ENCODE measurements around the gene TIMM50. TPM values are rescaled to one million over a fixed set of nuclear protein-coding genes. Genes with fewer than 3 reads are reported as not detected.

Gene TIMM50
- total and polyA plus RNA-seq, 9 donors: 38.8 to 55.3 (median 48.2) TPM

DNA sequence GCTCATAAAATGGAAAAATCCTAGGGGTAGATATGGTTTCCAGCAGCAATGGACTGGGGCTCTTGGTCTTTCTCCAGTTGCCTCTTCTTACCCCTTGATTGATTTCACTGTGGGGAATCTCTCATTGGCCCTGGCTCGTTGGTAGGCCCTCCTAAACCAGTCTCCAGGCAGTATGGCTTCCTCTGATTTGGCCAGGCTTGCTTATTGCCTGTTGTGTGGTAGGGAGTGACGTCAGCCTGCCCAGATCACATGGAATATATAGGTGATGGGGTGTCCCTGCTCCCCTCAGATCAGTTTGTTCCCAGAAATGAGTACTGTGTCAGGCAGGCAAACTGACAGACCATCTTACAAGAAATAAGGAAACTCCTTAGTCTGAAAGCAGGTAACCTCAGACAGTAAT is 28.6 kb downstream of the TIMM50 start:
- Histone ChIP-seq H3K27ac (ENCODE audit: low read length) (no peak overlapping the region), H3K4me1 (ENCODE audit: control insufficient read depth, insufficient read depth, low read length) (peaks cover 10% of the 10 kb centered on the region), H3K9me3 (replicated peaks; ENCODE audit: control insufficient read depth, low read depth, low read length) (no peaks in the 10 kb centered on the region), H3K27me3 (ENCODE audit: control insufficient read depth, insufficient read depth, low read length) (peaks cover 72% of the 10 kb centered on the region), H3K4me3 (ENCODE audit: low read length) (no peak overlapping the region), H3K36me3 (ENCODE audit: control insufficient read depth, insufficient read depth, low read length) (no peaks in the 10 kb centered on the region)
- WGBS (ENCODE audit: insufficient coverage): no CpG with 5 or more reads among the region's 2 CpGs
- DNase-seq: no peak

DNA sequence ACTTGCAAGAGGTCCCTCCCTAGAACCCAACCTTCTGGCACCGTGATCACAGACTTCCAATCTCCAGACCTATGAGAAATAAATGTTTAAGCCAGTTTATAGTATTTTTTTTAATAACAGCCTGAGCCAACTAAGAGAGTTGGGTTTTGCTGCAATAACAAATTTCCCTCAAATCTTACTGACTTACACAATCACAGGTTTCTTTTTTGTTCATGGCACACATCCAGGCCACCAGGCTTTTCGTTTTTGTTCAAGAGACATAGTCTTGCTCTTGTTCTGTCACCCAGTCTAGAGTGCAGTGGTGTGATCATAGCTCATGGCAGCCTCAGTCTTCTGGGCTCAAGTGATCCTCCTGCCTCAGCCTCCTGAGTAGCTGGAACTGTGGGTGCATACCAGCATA is 32.4 kb downstream of the TIMM50 start:
- Histone ChIP-seq H3K27ac (ENCODE audit: low read length) (no peak overlapping the region), H3K9me3 (replicated peaks; ENCODE audit: control insufficient read depth, low read depth, low read length) (no peaks in the 10 kb centered on the region), H3K4me3 (ENCODE audit: low read length) (no peak overlapping the region), H3K36me3 (ENCODE audit: control insufficient read depth, insufficient read depth, low read length) (no peaks in the 10 kb centered on the region), H3K4me1 (ENCODE audit: control insufficient read depth, insufficient read depth, low read length) (peaks cover 13% of the 10 kb centered on the region), H3K27me3 (ENCODE audit: control insufficient read depth, insufficient read depth, low read length) (peaks cover 75% of the 10 kb centered on the region)
- no CpG with 5 or more reads among the region's 2 CpGs for WGBS (ENCODE audit: insufficient coverage)
- DNase-seq: no peak

DNA sequence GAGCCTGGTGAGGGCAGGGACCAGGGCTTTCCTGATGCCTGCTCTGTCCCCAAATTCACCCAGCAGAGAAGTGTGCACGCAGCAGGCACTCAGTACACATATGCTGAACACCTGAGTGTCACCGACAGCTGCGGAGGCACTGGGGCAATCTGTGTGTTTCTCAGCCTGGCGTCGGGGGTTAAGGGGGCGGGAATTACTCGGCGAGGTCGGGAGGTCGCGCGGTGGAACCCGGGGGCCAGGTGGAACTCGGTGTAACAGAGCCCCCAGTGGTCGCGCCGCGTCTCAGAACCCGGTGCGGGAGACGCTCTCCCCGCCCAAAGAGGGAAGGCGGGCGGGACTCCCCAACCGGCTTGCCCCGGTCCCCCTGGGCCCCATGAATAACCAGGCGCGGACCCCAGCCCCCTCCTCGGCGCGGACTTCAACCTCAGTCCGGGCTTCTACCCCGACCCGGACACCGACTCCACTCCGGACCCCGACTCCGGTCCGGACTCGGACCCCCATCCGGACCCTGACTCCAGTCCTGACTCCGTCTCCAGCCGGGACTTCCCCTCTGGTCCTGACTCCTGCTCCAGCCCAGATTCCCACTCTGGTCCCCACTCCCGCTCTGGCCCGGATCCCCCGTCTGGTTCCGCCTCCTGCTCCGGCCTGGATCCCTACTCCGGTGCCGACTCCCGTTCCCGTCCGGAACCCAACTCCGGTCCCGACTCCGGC is 34.4 kb downstream of the TIMM50 start, which contains the start of gene SELENOV:
Gene SELENOV (plus strand): TSS at position 300 of the 711 bp plus-strand sequence. CDS start 74 bp downstream, at position 374.
- peak within 1 kb of the TSS; percentile 41 for H3K4me3 ChIP-seq (ENCODE audit: low read length)
- H3K27me3 ChIP-seq (ENCODE audit: control insufficient read depth, insufficient read depth, low read length): peaks cover 72% of the 10 kb centered on the region
- peak; percentile 43 for DNase-seq
- H3K9me3 ChIP-seq (replicated peaks; ENCODE audit: control insufficient read depth, low read depth, low read length): no peaks in the 10 kb centered on the region
- under 1% methylated on average over 56 of the region's 56 CpGs for WGBS (ENCODE audit: insufficient coverage)
- H3K4me1 ChIP-seq (ENCODE audit: control insufficient read depth, insufficient read depth, low read length): peaks cover 13% of the 10 kb centered on the region
- no peak within 1 kb of the TSS for H3K27ac ChIP-seq (ENCODE audit: low read length)
- no peaks in the 10 kb centered on the region for H3K36me3 ChIP-seq (ENCODE audit: control insufficient read depth, insufficient read depth, low read length)

DNA sequence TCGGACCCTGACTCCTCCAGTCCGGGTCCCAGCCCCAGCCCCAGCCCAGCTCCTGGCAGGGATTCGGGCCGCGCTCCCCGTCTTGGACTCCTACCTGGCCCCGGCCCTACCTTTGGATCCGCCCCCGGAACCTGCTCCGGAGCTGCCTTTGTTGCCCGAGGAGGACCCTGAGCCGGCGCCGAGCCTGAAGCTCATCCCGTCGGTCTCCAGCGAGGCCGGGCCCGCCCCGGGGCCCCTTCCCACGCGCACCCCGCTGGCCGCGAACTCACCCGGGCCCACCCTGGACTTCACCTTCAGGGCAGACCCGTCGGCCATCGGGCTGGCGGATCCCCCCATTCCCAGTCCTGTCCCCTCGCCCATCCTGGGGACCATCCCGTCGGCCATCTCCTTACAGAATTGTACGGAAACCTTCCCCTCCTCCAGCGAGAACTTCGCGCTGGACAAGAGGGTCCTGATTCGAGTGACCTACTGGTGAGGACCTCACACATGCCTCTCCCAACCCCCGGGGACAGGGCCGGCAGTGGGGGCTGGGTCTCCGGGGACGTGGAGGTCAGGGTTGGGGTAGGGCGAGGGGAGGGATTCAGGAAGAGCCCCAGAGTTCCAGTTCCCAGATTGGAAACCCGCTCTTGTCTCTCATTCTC is 35.0 kb downstream of the TIMM50 start:
- peaks cover 72% of the 10 kb centered on the region for H3K27me3 ChIP-seq (ENCODE audit: control insufficient read depth, insufficient read depth, low read length)
- under 1% methylated on average over 35 of the region's 44 CpGs for WGBS (ENCODE audit: insufficient coverage)
- no peaks in the 10 kb centered on the region for H3K9me3 ChIP-seq (replicated peaks; ENCODE audit: control insufficient read depth, low read depth, low read length)
- H3K4me1 ChIP-seq (ENCODE audit: control insufficient read depth, insufficient read depth, low read length): peaks cover 13% of the 10 kb centered on the region
- no peak overlapping the region for H3K27ac ChIP-seq (ENCODE audit: low read length)
- DNase-seq: no peak
- H3K4me3 ChIP-seq (ENCODE audit: low read length): peak overlapping the region; percentile 41
- H3K36me3 ChIP-seq (ENCODE audit: control insufficient read depth, insufficient read depth, low read length): no peaks in the 10 kb centered on the region

DNA sequence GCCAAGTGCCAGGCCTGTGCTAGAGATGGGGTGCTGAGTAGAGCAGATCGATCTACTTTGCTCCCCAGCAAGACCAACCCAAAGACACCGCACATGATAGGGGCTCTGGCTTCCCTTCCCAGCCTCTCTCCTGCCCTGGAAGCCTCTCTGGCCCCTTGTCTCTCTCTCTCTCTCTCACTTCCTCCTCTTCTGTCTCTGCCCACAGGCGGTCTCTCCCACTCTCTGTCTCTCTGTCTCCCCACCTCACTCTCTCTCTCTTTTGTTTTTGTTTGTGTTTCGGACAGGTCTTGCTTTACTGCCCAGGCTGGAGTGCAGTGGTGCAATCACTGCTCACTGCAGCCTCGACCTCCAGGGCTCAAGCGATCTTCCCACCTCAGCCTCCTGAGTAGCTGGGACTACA is 35.6 kb downstream of the TIMM50 start:
- peaks cover 13% of the 10 kb centered on the region for H3K4me1 ChIP-seq (ENCODE audit: control insufficient read depth, insufficient read depth, low read length)
- WGBS (ENCODE audit: insufficient coverage): 32% methylated on average over 4 of the region's 6 CpGs
- no peak for DNase-seq
- no peak overlapping the region for H3K4me3 ChIP-seq (ENCODE audit: low read length)
- no peaks in the 10 kb centered on the region for H3K9me3 ChIP-seq (replicated peaks; ENCODE audit: control insufficient read depth, low read depth, low read length)
- H3K27me3 ChIP-seq (ENCODE audit: control insufficient read depth, insufficient read depth, low read length): peaks cover 72% of the 10 kb centered on the region
- no peaks in the 10 kb centered on the region for H3K36me3 ChIP-seq (ENCODE audit: control insufficient read depth, insufficient read depth, low read length)
- H3K27ac ChIP-seq (ENCODE audit: low read length): no peak overlapping the region

DNA sequence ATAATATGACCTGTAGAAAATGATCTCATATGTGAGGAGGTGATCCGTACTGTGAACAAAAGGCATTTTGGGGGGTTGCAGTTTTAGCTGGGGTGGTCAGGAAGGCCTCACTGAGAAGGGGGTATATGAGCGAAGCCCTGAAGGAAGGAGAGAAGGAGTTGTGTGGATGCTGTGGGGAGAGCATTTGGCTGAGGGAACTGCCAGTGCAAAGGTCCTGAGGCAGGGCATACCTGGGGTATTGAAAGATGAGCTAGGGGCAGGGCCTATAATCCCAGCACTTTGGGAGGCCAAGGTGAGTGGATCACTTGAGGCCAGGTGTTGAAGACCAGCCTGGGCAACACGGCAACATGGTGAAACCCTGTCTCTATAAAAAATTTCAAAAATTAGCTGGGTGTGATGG is 36.8 kb downstream of the TIMM50 start:
- Histone ChIP-seq H3K27me3 (ENCODE audit: control insufficient read depth, insufficient read depth, low read length) (peaks cover 62% of the 10 kb centered on the region), H3K9me3 (replicated peaks; ENCODE audit: control insufficient read depth, low read depth, low read length) (no peaks in the 10 kb centered on the region), H3K4me3 (ENCODE audit: low read length) (no peak overlapping the region), H3K36me3 (ENCODE audit: control insufficient read depth, insufficient read depth, low read length) (no peaks in the 10 kb centered on the region), H3K27ac (ENCODE audit: low read length) (no peak overlapping the region), H3K4me1 (ENCODE audit: control insufficient read depth, insufficient read depth, low read length) (peaks cover 13% of the 10 kb centered on the region)
- DNase-seq: no peak
- WGBS (ENCODE audit: insufficient coverage): 63% methylated on average over 3 of the region's 3 CpGs

DNA sequence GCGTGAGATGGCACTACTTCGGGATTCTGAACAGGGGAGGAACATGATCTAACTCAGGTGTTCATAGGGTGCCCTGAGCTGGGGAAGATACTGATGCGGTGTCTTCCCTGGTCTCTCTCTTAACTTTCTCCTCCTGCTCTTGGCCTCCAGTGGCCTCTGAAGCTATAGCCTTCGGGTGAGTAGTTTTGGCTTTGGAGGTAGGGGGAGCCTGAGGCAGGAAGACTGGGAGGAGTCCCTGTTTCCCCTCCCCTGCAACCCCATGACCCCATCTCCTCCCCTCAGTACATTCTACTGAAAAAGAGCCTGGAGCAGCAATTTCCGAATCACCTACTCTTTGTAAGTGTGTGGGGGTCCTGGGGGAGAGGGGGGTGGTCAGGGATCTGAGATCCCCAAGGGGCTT is 37.8 kb downstream of the TIMM50 start:
- Histone ChIP-seq H3K4me1 (ENCODE audit: control insufficient read depth, insufficient read depth, low read length) (peaks cover 13% of the 10 kb centered on the region), H3K4me3 (ENCODE audit: low read length) (no peak overlapping the region), H3K27ac (ENCODE audit: low read length) (no peak overlapping the region), H3K36me3 (ENCODE audit: control insufficient read depth, insufficient read depth, low read length) (no peaks in the 10 kb centered on the region), H3K27me3 (ENCODE audit: control insufficient read depth, insufficient read depth, low read length) (peaks cover 52% of the 10 kb centered on the region), H3K9me3 (replicated peaks; ENCODE audit: control insufficient read depth, low read depth, low read length) (no peaks in the 10 kb centered on the region)
- WGBS (ENCODE audit: insufficient coverage): no CpG with 5 or more reads among the region's 5 CpGs
- no peak for DNase-seq

DNA sequence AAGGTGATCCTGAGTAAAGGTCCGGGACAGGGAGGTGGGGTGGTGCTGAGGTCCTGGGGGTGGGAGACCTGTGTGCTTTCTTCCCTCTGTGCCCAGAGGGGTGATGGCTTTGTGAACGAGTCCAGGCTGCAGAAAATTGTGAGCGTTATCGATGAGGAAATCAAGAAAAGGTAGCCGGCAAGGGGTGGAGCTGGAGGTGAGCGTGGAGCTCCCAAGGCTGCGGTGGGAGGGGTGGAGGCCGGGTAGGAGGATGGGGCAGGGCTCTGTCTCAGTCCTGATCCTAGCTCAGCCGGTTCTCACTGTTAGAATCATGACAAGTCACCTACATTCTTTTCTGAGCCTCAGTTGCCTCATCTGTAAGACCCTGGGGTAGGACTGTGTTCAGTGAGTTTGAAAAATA is 38.3 kb downstream of the TIMM50 start:
- no peak for DNase-seq
- Histone ChIP-seq H3K36me3 (ENCODE audit: control insufficient read depth, insufficient read depth, low read length) (no peaks in the 10 kb centered on the region), H3K27ac (ENCODE audit: low read length) (no peak overlapping the region), H3K4me1 (ENCODE audit: control insufficient read depth, insufficient read depth, low read length) (peaks cover 13% of the 10 kb centered on the region), H3K4me3 (ENCODE audit: low read length) (no peak overlapping the region), H3K9me3 (replicated peaks; ENCODE audit: control insufficient read depth, low read depth, low read length) (no peaks in the 10 kb centered on the region), H3K27me3 (ENCODE audit: control insufficient read depth, insufficient read depth, low read length) (peaks cover 47% of the 10 kb centered on the region)
- 73% methylated on average over 8 of the region's 9 CpGs for WGBS (ENCODE audit: insufficient coverage)

DNA sequence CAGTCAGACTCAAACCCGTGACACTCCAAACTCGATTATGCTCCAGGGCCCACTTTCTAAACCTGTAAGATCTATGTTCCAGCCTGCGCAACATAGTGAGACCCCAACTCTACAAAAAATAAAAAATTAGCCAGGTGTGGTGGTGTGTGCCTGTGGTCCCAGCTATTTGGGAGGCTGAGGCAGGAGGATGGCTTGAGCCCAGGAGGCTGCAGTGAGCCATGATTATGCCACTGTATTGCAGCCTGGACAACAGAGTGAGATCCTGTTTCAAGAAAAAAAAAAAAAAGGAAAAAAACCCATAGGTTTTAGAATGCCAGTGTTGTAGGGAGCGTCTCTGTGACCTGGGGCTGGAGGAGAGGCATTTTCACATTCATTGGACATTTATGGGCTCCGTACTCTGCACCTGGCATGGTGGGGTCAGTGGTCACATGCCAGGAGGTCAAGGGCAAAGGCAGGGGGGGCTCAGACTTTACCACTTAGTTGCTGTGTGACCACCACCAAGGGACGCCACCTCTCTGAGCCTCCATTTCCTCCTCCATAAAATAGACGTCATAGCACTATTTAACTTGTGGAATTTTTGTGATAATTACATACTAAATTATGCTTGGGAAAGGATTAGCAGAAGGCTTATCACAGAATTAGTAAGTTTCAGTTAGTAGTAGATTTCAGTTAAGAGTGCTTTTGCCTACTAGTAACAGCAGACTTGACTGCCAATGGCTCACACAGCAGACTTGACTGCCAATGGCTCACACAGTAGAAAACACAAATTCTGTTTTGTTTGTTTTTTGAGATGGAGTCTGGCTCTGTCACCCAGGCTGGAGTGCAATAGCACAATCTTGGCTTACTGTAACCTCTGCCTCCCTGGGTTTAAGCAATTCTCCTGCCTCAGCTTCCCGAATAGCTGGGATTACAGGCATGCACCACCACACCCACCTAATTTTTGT is 40.2 kb downstream of the TIMM50 start:
- Histone ChIP-seq H3K4me1 (ENCODE audit: control insufficient read depth, insufficient read depth, low read length) (peaks cover under 1% of the 10 kb centered on the region), H3K27me3 (ENCODE audit: control insufficient read depth, insufficient read depth, low read length) (peaks cover 28% of the 10 kb centered on the region), H3K27ac (ENCODE audit: low read length) (no peak overlapping the region), H3K4me3 (ENCODE audit: low read length) (no peak overlapping the region), H3K9me3 (replicated peaks; ENCODE audit: control insufficient read depth, low read depth, low read length) (no peaks in the 10 kb centered on the region), H3K36me3 (ENCODE audit: control insufficient read depth, insufficient read depth, low read length) (no peaks in the 10 kb centered on the region)
- 100% methylated on average over 2 of the region's 8 CpGs for WGBS (ENCODE audit: insufficient coverage)
- no peak for DNase-seq

DNA sequence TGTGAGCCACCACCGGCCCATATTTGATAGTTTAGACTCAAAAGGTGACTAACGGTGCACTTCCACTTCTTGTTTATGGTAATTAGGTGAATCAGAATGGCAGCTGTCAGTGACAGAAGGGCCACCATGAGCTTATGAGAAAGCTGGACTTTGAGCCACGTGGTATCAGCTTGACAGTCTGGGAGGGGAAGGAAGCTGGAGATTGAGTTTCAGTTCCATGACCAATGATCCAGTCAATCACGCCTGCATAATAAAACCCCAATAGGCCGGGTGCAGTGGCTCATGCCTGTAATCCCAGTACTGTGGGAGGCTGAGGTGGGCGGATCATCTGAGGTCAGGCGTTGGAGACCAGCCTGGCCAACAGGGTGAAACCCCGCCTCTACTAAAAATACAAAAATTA is 43.9 kb downstream of the TIMM50 start:
- 73% methylated on average over 6 of the region's 8 CpGs for WGBS (ENCODE audit: insufficient coverage)

More for the DNA sequence above, 43.9 kb downstream of the TIMM50 start:
- Histone ChIP-seq H3K4me3 (ENCODE audit: low read length) (no peak overlapping the region), H3K36me3 (ENCODE audit: control insufficient read depth, insufficient read depth, low read length) (no peaks in the 10 kb centered on the region), H3K9me3 (replicated peaks; ENCODE audit: control insufficient read depth, low read depth, low read length) (no peaks in the 10 kb centered on the region), H3K27ac (ENCODE audit: low read length) (no peak overlapping the region), H3K27me3 (ENCODE audit: control insufficient read depth, insufficient read depth, low read length) (no peaks in the 10 kb centered on the region), H3K4me1 (ENCODE audit: control insufficient read depth, insufficient read depth, low read length) (no peaks in the 10 kb centered on the region)
- DNase-seq: peak; percentile 19
